Measurements from ENCODE around the gene TPST2. TPM values are rescaled to one million over a fixed set of nuclear protein-coding genes. Genes with fewer than 3 reads are reported as not detected.
A peak's percentile ranks its signal among the peaks of the same experiment; 100 is the strongest.

The TPST2 gene
- total RNA-seq, 1 experiment from 2014 or later, result 7.0 TPM

GRCh38 chr22:26485013-26485412, 104.9 kb downstream of the TPST2 start:
- DNase-seq (ENCODE audit: unreplicated experiment), result peak; percentile 46
- H3K4me3 Mint-ChIP-seq (ENCODE audit: unreplicated experiment), result peak overlapping the region; percentile 95
- ChIA-PET CTCF (interaction anchor here (0.6 to 2.8 kb wide), 6 partner anchors 9 to 118 kb away, joined by 3 to 9 read pairs (median 3); no protein-coding TSS in a partner anchor), POLR2A (interaction anchor here (0.7 to 6.1 kb wide), 16 partner anchors 9 to 1435 kb away, joined by 3 to 62 read pairs (median 6); partner anchors contain the start of genes PITPNB, TFIP11 and TPST2)
- H3K27me3 Mint-ChIP-seq (ENCODE audit: insufficient read depth, unreplicated experiment), result no peaks in the 10 kb centered on the region
- H3K27ac Mint-ChIP-seq (ENCODE audit: low read depth, unreplicated experiment), result peak overlapping the region; percentile 99
- no TSS peak for BruUV-seq (replicated peaks)
- TF ChIP-seq, protein P1, sequence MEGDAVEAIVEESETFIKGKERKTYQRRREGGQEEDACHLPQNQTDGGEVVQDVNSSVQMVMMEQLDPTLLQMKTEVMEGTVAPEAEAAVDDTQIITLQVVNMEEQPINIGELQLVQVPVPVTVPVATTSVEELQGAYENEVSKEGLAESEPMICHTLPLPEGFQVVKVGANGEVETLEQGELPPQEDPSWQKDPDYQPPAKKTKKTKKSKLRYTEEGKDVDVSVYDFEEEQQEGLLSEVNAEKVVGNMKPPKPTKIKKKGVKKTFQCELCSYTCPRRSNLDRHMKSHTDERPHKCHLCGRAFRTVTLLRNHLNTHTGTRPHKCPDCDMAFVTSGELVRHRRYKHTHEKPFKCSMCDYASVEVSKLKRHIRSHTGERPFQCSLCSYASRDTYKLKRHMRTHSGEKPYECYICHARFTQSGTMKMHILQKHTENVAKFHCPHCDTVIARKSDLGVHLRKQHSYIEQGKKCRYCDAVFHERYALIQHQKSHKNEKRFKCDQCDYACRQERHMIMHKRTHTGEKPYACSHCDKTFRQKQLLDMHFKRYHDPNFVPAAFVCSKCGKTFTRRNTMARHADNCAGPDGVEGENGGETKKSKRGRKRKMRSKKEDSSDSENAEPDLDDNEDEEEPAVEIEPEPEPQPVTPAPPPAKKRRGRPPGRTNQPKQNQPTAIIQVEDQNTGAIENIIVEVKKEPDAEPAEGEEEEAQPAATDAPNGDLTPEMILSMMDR (IDR thresholded peaks at IDR 0.05; ENCODE audit: unreplicated experiment), result no peak
- no peaks in the 10 kb centered on the region for H3K9me3 Mint-ChIP-seq (ENCODE audit: unreplicated experiment)
- intact Hi-C loops (cut with micrococcal nuclease), result no loop called here
- H3K4me1 Mint-ChIP-seq (ENCODE audit: insufficient read depth, unreplicated experiment), result peaks cover 42% of the 10 kb centered on the region
- H3K36me3 Mint-ChIP-seq (ENCODE audit: insufficient read depth, unreplicated experiment), result peaks cover 30% of the 10 kb centered on the region

DNA sequence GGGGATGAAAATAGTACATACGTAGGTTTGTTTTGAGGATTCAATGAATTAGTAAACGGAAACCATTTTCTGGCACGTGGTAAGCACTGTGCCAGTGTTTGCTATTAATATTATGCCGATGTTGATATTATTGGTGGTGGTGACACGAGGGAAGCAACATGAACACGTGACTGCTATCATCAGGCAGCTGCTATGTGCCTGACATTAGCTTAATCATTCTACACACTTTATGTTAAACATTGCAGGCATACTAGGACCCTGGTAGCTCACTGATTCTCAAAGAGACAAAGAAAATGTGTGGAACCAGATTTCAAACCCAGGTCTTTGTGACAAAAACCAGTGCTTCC, 105.6 kb downstream of the TPST2 start:
- CTCF ChIA-PET, result interaction anchor here (0.5 to 2.8 kb wide), 12 partner anchors 9 to 1507 kb away, joined by 3 to 9 read pairs (median 4); no protein-coding TSS in a partner anchor
- H3K27ac Mint-ChIP-seq (ENCODE audit: low read depth, unreplicated experiment), result peak overlapping the region; percentile 99
- intact Hi-C loops (cut with micrococcal nuclease), result no loop called here
- TSS peak; percentile 51 for BruUV-seq (replicated peaks)
- TF ChIP-seq, protein P1 (IDR thresholded peaks at IDR 0.05; ENCODE audit: unreplicated experiment), result no peak
- peaks cover 49% of the 10 kb centered on the region for H3K4me1 Mint-ChIP-seq (ENCODE audit: insufficient read depth, unreplicated experiment)
- no peaks in the 10 kb centered on the region for H3K27me3 Mint-ChIP-seq (ENCODE audit: insufficient read depth, unreplicated experiment)
- peak overlapping the region; percentile 95 for H3K4me3 Mint-ChIP-seq (ENCODE audit: unreplicated experiment)
- peaks cover 25% of the 10 kb centered on the region for H3K36me3 Mint-ChIP-seq (ENCODE audit: insufficient read depth, unreplicated experiment)
- POLR2A ChIA-PET, result interaction anchor here (0.7 to 6.1 kb wide), 18 partner anchors 10 to 1435 kb away, joined by 3 to 62 read pairs (median 6); partner anchors contain the start of genes PITPNB, TFIP11 and TPST2
- DNase-seq (ENCODE audit: unreplicated experiment), result no peak
- no peaks in the 10 kb centered on the region for H3K9me3 Mint-ChIP-seq (ENCODE audit: unreplicated experiment)

- BruUV-seq (replicated peaks), result no TSS peak
- intact Hi-C loops (cut with micrococcal nuclease), result no loop called here
- ChIA-PET POLR2A (interaction anchor here (0.6 to 6.1 kb wide), 28 partner anchors 8 to 1494 kb away, joined by 3 to 62 read pairs (median 4); partner anchors contain the start of genes PITPNB, TFIP11 and TPST2), CTCF (interaction anchor here (0.5 to 2.8 kb wide), 16 partner anchors 8 to 1506 kb away, joined by 3 to 9 read pairs (median 4); no protein-coding TSS in a partner anchor)
- TF ChIP-seq, protein P1 (IDR thresholded peaks at IDR 0.05; ENCODE audit: unreplicated experiment), result no peak
- Mint-ChIP-seq H3K9me3 (ENCODE audit: unreplicated experiment) (no peaks in the 10 kb centered on the region), H3K4me3 (ENCODE audit: unreplicated experiment) (peak within 1 kb of the TSS; percentile 95), H3K4me1 (ENCODE audit: insufficient read depth, unreplicated experiment) (peaks cover 51% of the 10 kb centered on the region), H3K27ac (ENCODE audit: low read depth, unreplicated experiment) (peak within 1 kb of the TSS; percentile 99), H3K36me3 (ENCODE audit: insufficient read depth, unreplicated experiment) (peaks cover 20% of the 10 kb centered on the region), H3K27me3 (ENCODE audit: insufficient read depth, unreplicated experiment) (no peaks in the 10 kb centered on the region)
- peak; percentile 88 for DNase-seq (ENCODE audit: unreplicated experiment)
These were observed 106.2 kb downstream of the TPST2 start, which contains the start of the genes HPS4 and SRRD for GRCh38 chr22:26483439-26484359. TSS of gene HPS4 (minus strand) at chr22:26483783. CDS start at chr22:26481762, 2,021 bp downstream. TSS of gene SRRD (plus strand) at chr22:26483877. CDS start at chr22:26483891, 14 bp downstream.

DNA sequence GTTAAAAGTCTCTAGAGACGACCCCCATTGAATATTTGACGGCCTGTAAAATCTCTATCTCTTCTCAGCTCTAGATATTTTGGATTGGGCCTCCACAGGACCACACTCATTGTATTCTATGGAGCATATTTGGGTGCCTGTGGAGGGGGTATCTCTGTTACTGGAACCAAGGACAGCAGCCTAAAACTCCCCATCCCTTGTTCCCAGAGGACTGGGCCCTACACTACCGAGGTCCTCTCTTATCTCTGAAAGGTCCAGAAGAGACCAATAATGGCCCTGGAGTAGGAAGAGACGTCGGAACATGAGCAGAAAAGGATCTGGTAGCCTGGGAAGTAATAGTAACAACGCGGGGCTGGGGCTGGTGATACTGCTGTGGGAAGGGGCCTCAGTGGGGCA, 106.9 kb downstream of the TPST2 start:
- ChIA-PET POLR2A (interaction anchor here (0.6 to 6.1 kb wide), 21 partner anchors 8 to 1494 kb away, joined by 3 to 62 read pairs (median 4); partner anchors contain the start of gene TFIP11), CTCF (interaction anchor here (0.6 to 1.9 kb wide), 9 partner anchors 9 to 172 kb away, joined by 3 to 8 read pairs (median 4); no protein-coding TSS in a partner anchor)
- Mint-ChIP-seq H3K4me3 (ENCODE audit: unreplicated experiment) (peak overlapping the region; percentile 95), H3K36me3 (ENCODE audit: insufficient read depth, unreplicated experiment) (peaks cover 15% of the 10 kb centered on the region), H3K4me1 (ENCODE audit: insufficient read depth, unreplicated experiment) (peaks cover 54% of the 10 kb centered on the region), H3K9me3 (ENCODE audit: unreplicated experiment) (no peaks in the 10 kb centered on the region), H3K27me3 (ENCODE audit: insufficient read depth, unreplicated experiment) (no peaks in the 10 kb centered on the region), H3K27ac (ENCODE audit: low read depth, unreplicated experiment) (peak overlapping the region; percentile 99)
- intact Hi-C loops (cut with micrococcal nuclease), result no loop called here
- TF ChIP-seq, protein P1 (IDR thresholded peaks at IDR 0.05; ENCODE audit: unreplicated experiment), result no peak
- TSS peak; percentile 53 for BruUV-seq (replicated peaks)
- no peak for DNase-seq (ENCODE audit: unreplicated experiment)
